ENCODE data around the gene P2RY2. TPM values are rescaled to one million over a fixed set of nuclear protein-coding genes. Genes with fewer than 3 reads are reported as not detected.

The P2RY2 gene
- polyA plus RNA-seq, 1 of the 3 experiments (the other 2 are of a cell fraction) = 0.12 TPM

GRCh38 chr11:73257342-73258103 is 39.4 kb downstream of the P2RY2 start (continued):
- TF ChIP-seq PBX3 (IDR thresholded peaks at IDR 0.05) = peak; percentile 71
- no peak for TF ChIP-seq RCOR1 (IDR thresholded peaks at IDR 0.05; ENCODE audit: low read length)
- no peak for TF ChIP-seq EZH2phosphoT487 (IDR thresholded peaks at IDR 0.05; ENCODE audit: borderline replicate concordance, low read depth)
- no peak for TF ChIP-seq GATA2 (CRISPR knock-in tag; IDR thresholded peaks at IDR 0.05)
- no peak for TF ChIP-seq CHD2 (IDR thresholded peaks at IDR 0.05; ENCODE audit: low read length, partially characterized antibody)
- TF ChIP-seq TEAD4 (IDR thresholded peaks at IDR 0.05; ENCODE audit: borderline replicate concordance, insufficient read depth) = peak; percentile 88
- TF ChIP-seq, protein P1, sequence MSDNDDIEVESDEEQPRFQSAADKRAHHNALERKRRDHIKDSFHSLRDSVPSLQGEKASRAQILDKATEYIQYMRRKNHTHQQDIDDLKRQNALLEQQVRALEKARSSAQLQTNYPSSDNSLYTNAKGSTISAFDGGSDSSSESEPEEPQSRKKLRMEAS (IDR thresholded peaks at IDR 0.05; ENCODE audit: low read depth) = peak; percentile 72
- TF ChIP-seq FOXJ3 (CRISPR knock-in tag; IDR thresholded peaks at IDR 0.05) = no peak
- TF ChIP-seq, protein P2, sequence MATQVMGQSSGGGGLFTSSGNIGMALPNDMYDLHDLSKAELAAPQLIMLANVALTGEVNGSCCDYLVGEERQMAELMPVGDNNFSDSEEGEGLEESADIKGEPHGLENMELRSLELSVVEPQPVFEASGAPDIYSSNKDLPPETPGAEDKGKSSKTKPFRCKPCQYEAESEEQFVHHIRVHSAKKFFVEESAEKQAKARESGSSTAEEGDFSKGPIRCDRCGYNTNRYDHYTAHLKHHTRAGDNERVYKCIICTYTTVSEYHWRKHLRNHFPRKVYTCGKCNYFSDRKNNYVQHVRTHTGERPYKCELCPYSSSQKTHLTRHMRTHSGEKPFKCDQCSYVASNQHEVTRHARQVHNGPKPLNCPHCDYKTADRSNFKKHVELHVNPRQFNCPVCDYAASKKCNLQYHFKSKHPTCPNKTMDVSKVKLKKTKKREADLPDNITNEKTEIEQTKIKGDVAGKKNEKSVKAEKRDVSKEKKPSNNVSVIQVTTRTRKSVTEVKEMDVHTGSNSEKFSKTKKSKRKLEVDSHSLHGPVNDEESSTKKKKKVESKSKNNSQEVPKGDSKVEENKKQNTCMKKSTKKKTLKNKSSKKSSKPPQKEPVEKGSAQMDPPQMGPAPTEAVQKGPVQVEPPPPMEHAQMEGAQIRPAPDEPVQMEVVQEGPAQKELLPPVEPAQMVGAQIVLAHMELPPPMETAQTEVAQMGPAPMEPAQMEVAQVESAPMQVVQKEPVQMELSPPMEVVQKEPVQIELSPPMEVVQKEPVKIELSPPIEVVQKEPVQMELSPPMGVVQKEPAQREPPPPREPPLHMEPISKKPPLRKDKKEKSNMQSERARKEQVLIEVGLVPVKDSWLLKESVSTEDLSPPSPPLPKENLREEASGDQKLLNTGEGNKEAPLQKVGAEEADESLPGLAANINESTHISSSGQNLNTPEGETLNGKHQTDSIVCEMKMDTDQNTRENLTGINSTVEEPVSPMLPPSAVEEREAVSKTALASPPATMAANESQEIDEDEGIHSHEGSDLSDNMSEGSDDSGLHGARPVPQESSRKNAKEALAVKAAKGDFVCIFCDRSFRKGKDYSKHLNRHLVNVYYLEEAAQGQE (IDR thresholded peaks at IDR 0.05; ENCODE audit: low read depth, low read length) = 0 out of 2 replicates have a peak, but pooled peaks have one; percentile 30
- TF ChIP-seq NRF1 (IDR thresholded peaks at IDR 0.05; ENCODE audit: low read depth, low read length) = no peak
- TF ChIP-seq FOSL2 (IDR thresholded peaks at IDR 0.05; ENCODE audit: borderline replicate concordance, low read depth) = peak; percentile 56; the same call in 1 of the 2 replicates
- TF ChIP-seq, protein P3, sequence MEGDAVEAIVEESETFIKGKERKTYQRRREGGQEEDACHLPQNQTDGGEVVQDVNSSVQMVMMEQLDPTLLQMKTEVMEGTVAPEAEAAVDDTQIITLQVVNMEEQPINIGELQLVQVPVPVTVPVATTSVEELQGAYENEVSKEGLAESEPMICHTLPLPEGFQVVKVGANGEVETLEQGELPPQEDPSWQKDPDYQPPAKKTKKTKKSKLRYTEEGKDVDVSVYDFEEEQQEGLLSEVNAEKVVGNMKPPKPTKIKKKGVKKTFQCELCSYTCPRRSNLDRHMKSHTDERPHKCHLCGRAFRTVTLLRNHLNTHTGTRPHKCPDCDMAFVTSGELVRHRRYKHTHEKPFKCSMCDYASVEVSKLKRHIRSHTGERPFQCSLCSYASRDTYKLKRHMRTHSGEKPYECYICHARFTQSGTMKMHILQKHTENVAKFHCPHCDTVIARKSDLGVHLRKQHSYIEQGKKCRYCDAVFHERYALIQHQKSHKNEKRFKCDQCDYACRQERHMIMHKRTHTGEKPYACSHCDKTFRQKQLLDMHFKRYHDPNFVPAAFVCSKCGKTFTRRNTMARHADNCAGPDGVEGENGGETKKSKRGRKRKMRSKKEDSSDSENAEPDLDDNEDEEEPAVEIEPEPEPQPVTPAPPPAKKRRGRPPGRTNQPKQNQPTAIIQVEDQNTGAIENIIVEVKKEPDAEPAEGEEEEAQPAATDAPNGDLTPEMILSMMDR (IDR thresholded peaks at IDR 0.05) = no peak
- TF ChIP-seq MEF2A (IDR thresholded peaks at IDR 0.05; ENCODE audit: borderline replicate concordance, low read depth) = no peak
